BJ (cell line): Measurements from ENCODE around the gene EPAS1. TPM values are rescaled to one million over a fixed set of nuclear protein-coding genes. Genes with fewer than 3 reads are reported as not detected.

Source experiments
- CTCF ChIA-PET: fragments of 350-600 bp; formaldehyde crosslinking; extraction: SDS; loops from one replicate; lab custom pipeline; 2021; ENCODE audit warnings: antibody characterized with exemption, inconsistent platforms; lab: Yijun Ruan, JAX
- POLR2A ChIA-PET: fragments of 300-600 bp; sonication (Branson Sonifier 250); formaldehyde crosslinking; extraction: SDS; loops from one replicate; lab custom pipeline; 2021; ENCODE audit warnings: antibody characterized with exemption; lab: Charles Lee
- DNase-seq: peaks from one replicate; pipeline ENCODE4 v3.0.0-alpha.2; 2011; ENCODE audit warnings: low read depth
- H3K27me3 ChIP-seq: 2 replicates; pipeline ENCODE4 v1.6.0; 2011; ENCODE audit warnings: low read length; ENCODE audit not compliant: control insufficient read depth, insufficient read depth
- H3K36me3 ChIP-seq: 2 replicates; pipeline ENCODE4 v1.5.1; 2011; ENCODE audit warnings: low read length; ENCODE audit not compliant: control insufficient read depth, insufficient read depth
- H3K4me3 ChIP-seq: 2 replicates; pipeline ENCODE4 v1.5.1; 2011; ENCODE audit warnings: low read depth, mild to moderate bottlenecking, control low read depth, low read length
- polyA plus RNA-seq: library from polyadenylated mRNA; depleted of rRNA; stranded (reverse); fragments of >200 nt; gene quantifications from 2 replicates; pipeline ENCODE4 v1.2.3, GENCODE V29; 2011
- TF ChIP-seq, protein P1 (sequence below): IDR thresholded peaks from 2 replicates; pipeline ENCODE4 v1.5.1; 2011; ENCODE audit warnings: low read depth, mild to moderate bottlenecking, control low read depth, inconsistent platforms, low read length, moderate library complexity; ENCODE audit not compliant: insufficient read depth

EPAS1 gene
- polyA plus RNA-seq, 1 experiment, result 531 TPM

DNA sequence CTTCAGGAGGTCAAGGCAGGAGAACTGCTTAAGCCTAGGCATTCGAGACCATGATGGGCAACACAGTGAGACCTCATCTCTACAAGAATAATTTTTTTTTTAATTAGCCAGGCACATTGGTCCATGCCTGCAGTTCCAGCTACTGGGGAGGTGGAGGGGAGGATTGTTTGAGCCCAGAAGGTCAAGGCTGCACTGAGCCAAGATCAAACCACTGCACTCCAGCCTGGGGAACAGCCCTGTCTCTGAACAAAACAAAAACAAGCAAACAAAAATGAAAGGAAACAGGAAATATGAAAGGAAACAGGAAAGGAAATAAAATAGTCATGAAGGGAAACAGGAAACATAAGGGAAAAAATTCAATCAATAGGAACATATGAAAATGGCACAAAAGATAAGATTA is 117.5 kb downstream of the EPAS1 start:
- POLR2A ChIA-PET, result no interaction called here
- CTCF ChIA-PET, result no interaction called here
- TF ChIP-seq, protein P1, sequence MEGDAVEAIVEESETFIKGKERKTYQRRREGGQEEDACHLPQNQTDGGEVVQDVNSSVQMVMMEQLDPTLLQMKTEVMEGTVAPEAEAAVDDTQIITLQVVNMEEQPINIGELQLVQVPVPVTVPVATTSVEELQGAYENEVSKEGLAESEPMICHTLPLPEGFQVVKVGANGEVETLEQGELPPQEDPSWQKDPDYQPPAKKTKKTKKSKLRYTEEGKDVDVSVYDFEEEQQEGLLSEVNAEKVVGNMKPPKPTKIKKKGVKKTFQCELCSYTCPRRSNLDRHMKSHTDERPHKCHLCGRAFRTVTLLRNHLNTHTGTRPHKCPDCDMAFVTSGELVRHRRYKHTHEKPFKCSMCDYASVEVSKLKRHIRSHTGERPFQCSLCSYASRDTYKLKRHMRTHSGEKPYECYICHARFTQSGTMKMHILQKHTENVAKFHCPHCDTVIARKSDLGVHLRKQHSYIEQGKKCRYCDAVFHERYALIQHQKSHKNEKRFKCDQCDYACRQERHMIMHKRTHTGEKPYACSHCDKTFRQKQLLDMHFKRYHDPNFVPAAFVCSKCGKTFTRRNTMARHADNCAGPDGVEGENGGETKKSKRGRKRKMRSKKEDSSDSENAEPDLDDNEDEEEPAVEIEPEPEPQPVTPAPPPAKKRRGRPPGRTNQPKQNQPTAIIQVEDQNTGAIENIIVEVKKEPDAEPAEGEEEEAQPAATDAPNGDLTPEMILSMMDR, result no peak
- Histone ChIP-seq H3K36me3 (no peaks in the 10 kb centered on the region), H3K4me3 (no peak overlapping the region), H3K27me3 (no peaks in the 10 kb centered on the region)
- no peak for DNase-seq

GRCh38 chr2:46416280-46416679 is 119.1 kb downstream of the EPAS1 start:
- no peak overlapping the region for H3K4me3 ChIP-seq
- H3K36me3 ChIP-seq, result no peaks in the 10 kb centered on the region
- TF ChIP-seq, protein P1, result no peak
- ChIA-PET CTCF (no interaction called here), POLR2A (no interaction called here)
- no peaks in the 10 kb centered on the region for H3K27me3 ChIP-seq
- DNase-seq, result no peak

DNA sequence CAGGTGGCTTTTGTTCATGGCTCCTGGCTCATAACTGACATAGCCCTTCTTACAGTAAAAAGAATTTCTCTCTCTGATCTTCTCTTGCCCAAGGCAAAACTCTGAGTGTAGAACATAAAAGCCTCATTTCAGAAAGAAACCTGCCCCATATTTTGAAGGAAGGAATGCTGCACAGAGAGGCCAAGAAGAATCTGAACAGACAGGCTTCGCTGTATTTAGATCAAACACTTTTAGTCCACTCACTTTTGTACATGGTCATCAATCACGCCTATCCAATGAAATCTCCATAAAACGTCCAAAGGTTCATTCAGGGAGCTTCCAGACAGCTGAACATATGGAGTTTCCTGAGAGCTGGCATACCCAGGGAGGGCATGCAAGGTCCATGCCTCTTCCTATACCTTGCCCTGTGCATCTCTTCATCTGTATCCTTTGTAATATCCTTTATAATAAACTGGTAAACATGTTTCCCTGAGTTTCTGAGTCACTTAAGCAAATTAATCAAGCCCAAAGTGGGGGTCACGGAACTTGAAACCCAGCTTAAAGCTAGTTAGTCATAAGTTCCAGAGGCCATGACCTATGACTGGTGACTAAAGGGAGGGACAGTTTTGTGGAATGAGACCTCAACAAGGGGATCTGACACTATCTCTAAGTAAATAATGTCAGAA is 119.7 kb downstream of the EPAS1 start:
- Histone ChIP-seq H3K27me3 (no peaks in the 10 kb centered on the region), H3K36me3 (no peaks in the 10 kb centered on the region), H3K4me3 (no peak overlapping the region)
- no peak for DNase-seq
- TF ChIP-seq, protein P1, result no peak
- ChIA-PET POLR2A (no interaction called here), CTCF (no interaction called here)

DNA sequence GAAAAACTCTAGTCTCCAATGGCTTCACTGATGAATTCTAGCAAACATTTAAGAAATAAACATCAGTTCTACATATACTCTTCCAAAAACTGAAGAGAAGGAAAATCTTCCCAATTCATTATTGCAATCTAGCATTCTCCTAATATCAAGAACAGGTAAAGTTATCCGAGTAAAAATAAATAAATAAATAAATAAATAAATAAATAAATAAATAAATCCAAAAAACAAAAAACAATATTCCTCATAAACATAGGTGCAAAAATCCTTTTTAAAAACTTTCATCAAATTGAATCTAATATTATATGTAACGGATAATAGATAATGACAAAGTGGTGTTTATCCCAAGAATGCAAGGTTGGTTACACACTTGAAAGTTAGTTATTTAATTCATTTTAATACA is 123.7 kb downstream of the EPAS1 start:
- H3K36me3 ChIP-seq, result no peaks in the 10 kb centered on the region
- ChIA-PET POLR2A (no interaction called here), CTCF (no interaction called here)
- H3K27me3 ChIP-seq, result no peaks in the 10 kb centered on the region
- no peak for DNase-seq
- no peak overlapping the region for H3K4me3 ChIP-seq
- TF ChIP-seq, protein P1, result no peak

GRCh38 chr2:46421361-46421760 is 124.2 kb downstream of the EPAS1 start:
- Histone ChIP-seq H3K4me3 (no peak overlapping the region), H3K27me3 (no peaks in the 10 kb centered on the region), H3K36me3 (no peaks in the 10 kb centered on the region)
- TF ChIP-seq, protein P1, result no peak
- POLR2A ChIA-PET, result no interaction called here
- CTCF ChIA-PET, result no interaction called here
- DNase-seq, result no peak
